Epithelial cell of esophagus (primary cell): ENCODE data around the gene KCNK5.

Experiments
- DNase-seq: peaks from one replicate; pipeline ENCODE4 v3.0.0; 2010; ENCODE audit warnings: low read depth
- H3K4me3 ChIP-seq: 2 replicates; pipeline ENCODE4 v1.5.1; 2011; ENCODE audit warnings: mild to moderate bottlenecking, low read length, control low read depth
- CTCF ChIP-seq: IDR thresholded peaks from 2 replicates; pipeline ENCODE4 v1.5.1; 2011; ENCODE audit warnings: low read depth, mild to moderate bottlenecking, low read length, control low read depth, inconsistent platforms; ENCODE audit not compliant: insufficient read depth; ENCODE audit errors: missing control alignments

Gene KCNK5

GRCh38 chr6:39210450-39210849, 18.8 kb downstream of the KCNK5 start:
- no peak for DNase-seq
- TF ChIP-seq CTCF: no peak
- no peak overlapping the region for H3K4me3 ChIP-seq

GRCh38 chr6:39209911-39210310, 19.4 kb downstream of the KCNK5 start:
- DNase-seq: no peak
- no peak overlapping the region for H3K4me3 ChIP-seq
- no peak for TF ChIP-seq CTCF

GRCh38 chr6:39209360-39209811, 19.9 kb downstream of the KCNK5 start:
- no peak overlapping the region for H3K4me3 ChIP-seq
- TF ChIP-seq CTCF: no peak
- DNase-seq: peak; percentile 8

GRCh38 chr6:39208223-39208739, 21.0 kb downstream of the KCNK5 start:
- DNase-seq: no peak
- TF ChIP-seq CTCF: no peak
- no peak overlapping the region for H3K4me3 ChIP-seq

- no peak for DNase-seq
- no peak for TF ChIP-seq CTCF
- no peak overlapping the region for H3K4me3 ChIP-seq
Observed at GRCh38 chr6:39207416-39208222, 21.7 kb downstream of the KCNK5 start.

- DNase-seq: no peak
- no peak for TF ChIP-seq CTCF
- no peak overlapping the region for H3K4me3 ChIP-seq
Observed at GRCh38 chr6:39206250-39206721, 23.0 kb downstream of the KCNK5 start.
